Measurements from ENCODE around the gene BABAM1.

DNA sequence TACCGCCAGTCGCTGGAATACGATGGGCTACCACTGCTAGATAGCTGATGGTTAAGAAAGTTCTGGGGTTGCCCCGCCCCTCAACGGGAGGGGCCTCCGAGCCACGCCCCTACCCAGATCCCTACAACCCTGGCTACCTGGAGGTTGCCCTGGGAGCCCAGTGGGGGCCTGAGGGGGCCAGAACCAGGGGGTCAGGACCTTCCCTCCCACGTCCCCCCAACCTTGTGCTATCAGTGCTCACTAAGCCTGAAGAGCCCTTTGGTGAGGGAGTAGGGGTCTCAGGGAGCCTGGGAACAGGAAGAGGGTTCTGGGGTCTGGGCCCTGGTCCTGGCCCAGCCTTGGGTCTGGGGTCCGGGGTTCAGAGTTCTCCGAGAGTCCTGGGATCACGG is 32.3 kb upstream of the BABAM1 start:
- TF ChIP-seq, protein P1, sequence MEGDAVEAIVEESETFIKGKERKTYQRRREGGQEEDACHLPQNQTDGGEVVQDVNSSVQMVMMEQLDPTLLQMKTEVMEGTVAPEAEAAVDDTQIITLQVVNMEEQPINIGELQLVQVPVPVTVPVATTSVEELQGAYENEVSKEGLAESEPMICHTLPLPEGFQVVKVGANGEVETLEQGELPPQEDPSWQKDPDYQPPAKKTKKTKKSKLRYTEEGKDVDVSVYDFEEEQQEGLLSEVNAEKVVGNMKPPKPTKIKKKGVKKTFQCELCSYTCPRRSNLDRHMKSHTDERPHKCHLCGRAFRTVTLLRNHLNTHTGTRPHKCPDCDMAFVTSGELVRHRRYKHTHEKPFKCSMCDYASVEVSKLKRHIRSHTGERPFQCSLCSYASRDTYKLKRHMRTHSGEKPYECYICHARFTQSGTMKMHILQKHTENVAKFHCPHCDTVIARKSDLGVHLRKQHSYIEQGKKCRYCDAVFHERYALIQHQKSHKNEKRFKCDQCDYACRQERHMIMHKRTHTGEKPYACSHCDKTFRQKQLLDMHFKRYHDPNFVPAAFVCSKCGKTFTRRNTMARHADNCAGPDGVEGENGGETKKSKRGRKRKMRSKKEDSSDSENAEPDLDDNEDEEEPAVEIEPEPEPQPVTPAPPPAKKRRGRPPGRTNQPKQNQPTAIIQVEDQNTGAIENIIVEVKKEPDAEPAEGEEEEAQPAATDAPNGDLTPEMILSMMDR (IDR thresholded peaks at IDR 0.05): no peak
- TF ChIP-seq POLR2A (IDR thresholded peaks at IDR 0.05): no peak
